Measurements from ENCODE around the gene PMM2.
"Not testable (repeated sequence)": the region's sequence is repeated elsewhere in the genome, so short reads cannot be mapped to it uniquely, and the experiment has no call there.

PMM2 gene

DNA sequence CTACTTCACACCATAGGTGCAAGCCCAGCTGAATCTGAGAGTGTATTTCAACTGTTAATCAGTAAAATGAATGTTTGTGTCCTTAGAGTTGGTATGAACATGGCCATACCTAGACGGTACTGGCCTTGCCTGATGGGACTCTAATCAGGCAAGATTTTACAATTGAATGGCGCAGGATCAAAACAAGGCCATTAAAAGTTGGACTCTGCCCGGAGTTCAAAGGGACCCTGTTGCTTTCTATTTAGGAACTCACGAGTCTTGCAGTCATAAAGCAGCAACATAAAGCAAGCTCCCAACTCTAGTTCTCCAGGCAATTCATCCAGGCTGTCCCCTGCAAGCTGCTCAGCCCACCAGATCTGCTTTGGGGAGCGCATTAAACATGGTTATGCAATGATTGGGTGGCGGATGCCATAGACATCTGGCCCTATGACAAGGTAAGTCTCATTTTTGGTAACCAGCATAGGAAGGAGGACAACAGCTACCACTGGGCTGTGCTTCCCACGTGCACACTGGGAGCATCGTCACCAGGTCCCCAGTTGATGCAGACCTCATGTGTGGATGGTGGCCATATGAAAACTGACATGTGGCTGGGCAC, 9.0 kb upstream of the PMM2 start:
- Histone ChIP-seq H3K4me3 (ENCODE audit: low read length) (no peak overlapping the region), H3K9me3 (ENCODE audit: low read length) (no peaks in the 10 kb centered on the region), H3K36me3 (ENCODE audit: insufficient read depth, low read length) (peaks cover 5% of the 10 kb centered on the region), H2AFZ (ENCODE audit: low read depth, low read length) (no peak overlapping the region), H3K4me1 (ENCODE audit: insufficient read depth, low read length) (no peaks in the 10 kb centered on the region), H3K27me3 (ENCODE audit: insufficient read depth, low read length) (no peaks in the 10 kb centered on the region)

DNA sequence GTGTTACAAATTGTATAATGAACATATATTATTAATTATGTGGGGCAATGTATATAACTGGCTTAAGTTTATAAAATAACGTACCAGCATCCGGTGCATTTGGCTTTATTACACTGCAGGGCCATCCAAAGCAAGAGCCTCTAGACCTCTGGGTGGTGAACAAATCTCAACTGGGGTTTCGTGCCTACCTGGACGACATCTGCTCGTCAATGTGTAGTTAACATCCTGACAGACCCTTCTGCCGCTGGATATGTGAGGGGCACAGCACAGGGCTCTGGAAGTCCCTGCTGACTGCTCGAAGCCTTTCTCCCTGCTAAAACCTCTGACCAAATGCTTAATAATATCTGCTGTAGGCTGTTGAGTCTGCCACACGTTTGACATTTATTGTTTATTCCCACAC, 2.5 kb upstream of the PMM2 start:
- no peak overlapping the region for H2AFZ ChIP-seq (ENCODE audit: low read depth, low read length)
- peaks cover 4% of the 10 kb centered on the region for H3K36me3 ChIP-seq (ENCODE audit: insufficient read depth, low read length)

DNA sequence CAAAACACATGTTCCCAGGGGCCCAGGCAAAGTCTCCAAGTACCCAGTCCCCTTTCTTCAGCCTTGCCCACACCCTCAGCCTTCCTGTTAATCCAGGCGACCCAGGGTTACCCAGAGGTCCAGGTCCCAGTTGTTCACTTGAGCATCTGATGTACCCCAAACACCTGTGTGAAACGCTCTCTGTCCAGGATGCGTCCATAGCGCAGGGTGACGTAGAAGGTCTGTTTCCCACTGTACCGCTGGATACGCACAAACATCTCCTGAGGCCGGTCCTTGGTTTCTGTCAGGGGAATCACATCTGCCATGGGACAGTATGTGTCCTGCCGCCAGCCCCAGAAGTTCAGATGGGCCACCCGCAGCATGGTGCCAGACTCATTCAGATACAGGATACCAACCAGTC, 1.8 kb upstream of the PMM2 start:
- no peaks in the 10 kb centered on the region for H3K9me3 ChIP-seq (ENCODE audit: low read length)
- H3K36me3 ChIP-seq (ENCODE audit: insufficient read depth, low read length): peaks cover 7% of the 10 kb centered on the region
- no peaks in the 10 kb centered on the region for H3K27me3 ChIP-seq (ENCODE audit: insufficient read depth, low read length)
- H3K4me1 ChIP-seq (ENCODE audit: insufficient read depth, low read length): peaks cover 23% of the 10 kb centered on the region
- H3K4me3 ChIP-seq (ENCODE audit: low read length): no peak overlapping the region
- H2AFZ ChIP-seq (ENCODE audit: low read depth, low read length): no peak overlapping the region

More for the DNA sequence above, 2.5 kb upstream of the PMM2 start:
- Histone ChIP-seq H3K4me1 (ENCODE audit: insufficient read depth, low read length) (peaks cover 23% of the 10 kb centered on the region), H3K9me3 (ENCODE audit: low read length) (no peaks in the 10 kb centered on the region), H3K4me3 (ENCODE audit: low read length) (no peak overlapping the region), H3K27me3 (ENCODE audit: insufficient read depth, low read length) (no peaks in the 10 kb centered on the region)

DNA sequence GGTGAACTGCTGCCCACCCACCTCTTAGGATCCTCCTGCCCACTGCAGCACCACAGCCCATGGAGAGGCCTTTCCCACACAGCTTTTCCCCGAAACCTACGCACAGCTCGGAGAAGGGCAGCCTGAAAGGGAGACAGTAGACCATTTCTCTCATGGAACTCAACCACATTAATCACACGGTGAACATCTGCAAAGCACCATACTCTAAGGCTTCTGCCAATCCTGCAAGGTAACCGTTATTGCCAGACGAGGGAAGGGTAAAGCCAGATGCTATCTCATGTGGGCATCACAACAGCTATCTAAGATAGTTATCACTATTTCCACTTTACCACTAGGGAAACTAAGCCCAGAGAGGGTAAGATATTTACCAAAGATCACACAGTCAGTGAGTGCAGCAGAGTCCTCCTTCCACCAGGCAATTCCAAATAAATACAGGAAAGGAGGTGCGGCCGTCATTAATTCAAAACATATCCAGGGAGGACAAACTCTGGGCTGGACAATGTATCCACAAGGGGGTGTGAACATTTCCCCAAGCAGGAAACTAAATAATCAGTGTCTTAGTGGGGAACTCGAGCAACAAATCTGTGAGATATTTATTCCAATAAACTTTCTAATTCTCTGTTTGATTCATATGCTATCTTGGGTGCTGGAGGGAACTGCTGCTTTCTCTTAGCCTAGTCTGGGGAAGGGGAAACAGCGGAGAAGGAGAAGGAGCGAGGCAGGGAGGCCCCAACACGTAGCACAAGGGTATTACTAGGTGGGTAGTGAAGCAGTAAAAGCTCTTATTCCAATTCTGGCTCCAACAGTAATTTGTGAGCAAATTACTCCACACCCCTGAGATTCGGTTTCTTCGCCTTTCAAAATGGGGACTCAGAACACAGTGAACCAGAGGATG, 923 bp upstream of the PMM2 start:
- Histone ChIP-seq H3K36me3 (ENCODE audit: insufficient read depth, low read length) (peaks cover 7% of the 10 kb centered on the region), H3K4me3 (ENCODE audit: low read length) (peak overlapping the region; percentile 92), H3K27me3 (ENCODE audit: insufficient read depth, low read length) (no peaks in the 10 kb centered on the region), H2AFZ (ENCODE audit: low read depth, low read length) (no peak overlapping the region), H3K9me3 (ENCODE audit: low read length) (no peaks in the 10 kb centered on the region), H3K4me1 (ENCODE audit: insufficient read depth, low read length) (peaks cover 23% of the 10 kb centered on the region)

DNA sequence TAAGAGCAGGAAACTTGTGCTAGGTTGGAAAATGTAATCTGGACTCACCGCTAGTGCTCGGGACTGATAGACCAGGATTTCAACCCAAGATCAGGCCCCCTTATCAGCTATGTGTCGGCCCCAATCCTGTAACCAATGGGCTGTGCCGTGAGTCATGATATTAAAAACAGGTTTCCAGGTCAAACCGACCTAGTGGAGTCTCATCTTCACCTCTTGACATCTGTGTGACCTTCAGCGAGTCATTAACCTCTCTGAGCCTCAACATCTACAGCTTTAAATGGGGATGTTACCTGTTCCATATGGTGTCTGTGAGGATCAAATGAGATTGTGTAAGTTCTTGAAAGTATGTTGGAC, 512 bp downstream of the PMM2 start:
- peak overlapping the region; percentile 27 for H2AFZ ChIP-seq (ENCODE audit: low read depth, low read length)

DNA sequence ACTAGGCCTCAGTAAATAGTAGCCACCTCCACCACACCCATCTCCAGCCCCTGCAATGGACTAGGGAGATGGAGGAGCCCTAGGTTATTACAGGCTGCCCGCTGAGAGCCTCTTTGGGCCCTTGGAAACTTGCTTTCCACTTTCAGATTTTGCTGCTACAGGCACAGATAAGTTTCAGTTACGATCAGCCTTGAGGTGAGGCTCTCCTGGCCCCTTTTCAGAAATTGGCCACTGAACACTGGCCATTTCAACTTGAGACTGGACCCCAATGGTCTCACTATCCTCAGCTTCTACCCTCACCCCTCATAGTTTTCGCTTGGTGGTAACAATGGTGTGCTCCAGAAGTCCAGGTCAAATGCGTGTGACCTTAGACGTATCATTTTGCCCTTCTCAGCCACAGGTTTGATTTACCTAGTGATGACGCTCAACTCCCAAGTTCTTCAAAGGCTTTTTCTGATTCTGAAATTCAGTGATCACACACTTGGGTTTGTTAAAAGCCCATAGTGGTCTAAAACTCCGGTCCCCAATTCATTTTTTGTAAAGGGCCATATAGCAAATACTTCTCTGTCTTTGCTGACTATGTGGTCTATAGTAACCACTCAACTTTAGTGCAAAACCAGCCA, 1.0 kb downstream of the PMM2 start:
- H3K4me1 ChIP-seq (ENCODE audit: insufficient read depth, low read length): peaks cover 23% of the 10 kb centered on the region
- no peaks in the 10 kb centered on the region for H3K27me3 ChIP-seq (ENCODE audit: insufficient read depth, low read length)
- H3K9me3 ChIP-seq (ENCODE audit: low read length): no peaks in the 10 kb centered on the region
- no peak overlapping the region for H2AFZ ChIP-seq (ENCODE audit: low read depth, low read length)
- H3K4me3 ChIP-seq (ENCODE audit: low read length): peak overlapping the region; percentile 92
- peaks cover 23% of the 10 kb centered on the region for H3K36me3 ChIP-seq (ENCODE audit: insufficient read depth, low read length)

More for the DNA sequence above, 512 bp downstream of the PMM2 start:
- peaks cover 23% of the 10 kb centered on the region for H3K4me1 ChIP-seq (ENCODE audit: insufficient read depth, low read length)
- H3K27me3 ChIP-seq (ENCODE audit: insufficient read depth, low read length): no peaks in the 10 kb centered on the region
- H3K36me3 ChIP-seq (ENCODE audit: insufficient read depth, low read length): peaks cover 20% of the 10 kb centered on the region
- H3K4me3 ChIP-seq (ENCODE audit: low read length): peak overlapping the region; percentile 92
- no peaks in the 10 kb centered on the region for H3K9me3 ChIP-seq (ENCODE audit: low read length)

DNA sequence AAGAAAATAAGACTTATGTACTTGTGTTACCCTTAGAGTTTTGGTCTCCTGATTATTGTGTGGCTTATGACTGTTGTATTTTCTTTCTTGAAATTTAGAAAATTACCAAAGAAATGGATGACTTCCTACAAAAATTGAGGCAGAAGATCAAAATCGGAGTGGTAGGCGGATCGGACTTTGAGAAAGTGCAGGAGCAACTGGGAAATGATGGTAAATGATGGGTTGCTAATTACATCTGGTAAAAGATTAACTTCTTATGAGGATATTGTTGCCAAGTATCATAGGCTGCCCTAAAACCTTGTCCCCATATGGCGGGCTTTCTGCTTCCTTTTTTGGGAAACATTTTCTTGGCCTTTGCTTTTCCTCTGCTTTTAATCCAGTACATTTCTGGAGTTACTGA, 4.1 kb downstream of the PMM2 start:
- Histone ChIP-seq H3K4me3 (ENCODE audit: low read length) (no peak overlapping the region), H3K9me3 (ENCODE audit: low read length) (no peaks in the 10 kb centered on the region), H2AFZ (ENCODE audit: low read depth, low read length) (no peak overlapping the region), H3K36me3 (ENCODE audit: insufficient read depth, low read length) (peaks cover 39% of the 10 kb centered on the region), H3K4me1 (ENCODE audit: insufficient read depth, low read length) (peaks cover 16% of the 10 kb centered on the region), H3K27me3 (ENCODE audit: insufficient read depth, low read length) (no peaks in the 10 kb centered on the region)

DNA sequence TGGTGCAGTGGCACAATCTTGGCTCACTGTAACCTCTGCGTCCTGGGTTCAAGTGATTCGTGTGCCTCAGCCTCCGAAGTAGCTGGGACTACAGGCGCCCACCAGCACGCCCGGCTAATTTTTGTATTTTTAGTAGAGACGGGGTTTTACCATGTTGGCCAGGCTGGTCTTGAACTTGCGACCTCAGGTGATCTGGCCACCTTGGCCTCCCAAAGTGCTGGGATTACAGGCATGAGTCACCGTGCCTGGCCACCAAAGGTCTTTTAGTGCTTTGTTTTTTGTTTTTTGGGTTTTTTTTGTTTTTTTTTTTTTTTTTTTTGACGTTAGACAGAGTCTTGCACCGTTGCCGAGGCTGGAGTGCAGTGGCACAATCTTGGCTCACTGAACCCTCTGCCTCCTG, 6.1 kb downstream of the PMM2 start:
- H2AFZ ChIP-seq (ENCODE audit: low read depth, low read length); H3K9me3 ChIP-seq (ENCODE audit: low read length); H3K27me3 ChIP-seq (ENCODE audit: insufficient read depth, low read length); H3K4me3 ChIP-seq (ENCODE audit: low read length); H3K4me1 ChIP-seq (ENCODE audit: insufficient read depth, low read length): not testable (repeated sequence)
- peaks cover 55% of the 10 kb centered on the region for H3K36me3 ChIP-seq (ENCODE audit: insufficient read depth, low read length)

DNA sequence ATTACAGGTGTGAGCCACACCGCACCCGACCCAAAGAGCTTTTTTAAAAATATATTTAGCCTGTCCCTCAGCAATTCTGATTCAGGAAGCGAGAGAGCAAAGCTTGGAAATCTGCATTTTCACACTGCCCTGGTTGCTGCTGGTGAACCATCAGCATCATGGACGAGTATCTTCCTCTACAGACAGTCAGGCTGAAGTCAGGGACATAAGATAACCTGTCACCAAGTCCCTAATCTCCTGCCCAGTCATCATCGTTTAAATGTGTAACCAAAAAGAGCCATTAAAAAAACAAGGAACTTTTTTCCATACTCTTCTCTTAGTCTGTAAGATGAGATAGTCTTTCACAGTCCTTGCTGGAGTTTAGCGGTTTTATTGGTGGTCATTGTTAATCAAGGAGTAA, 6.7 kb downstream of the PMM2 start:
- H3K9me3 ChIP-seq (ENCODE audit: low read length): no peaks in the 10 kb centered on the region
- H3K4me3 ChIP-seq (ENCODE audit: low read length): no peak overlapping the region
- H3K36me3 ChIP-seq (ENCODE audit: insufficient read depth, low read length): peaks cover 61% of the 10 kb centered on the region
- H3K27me3 ChIP-seq (ENCODE audit: insufficient read depth, low read length): no peaks in the 10 kb centered on the region
- no peaks in the 10 kb centered on the region for H3K4me1 ChIP-seq (ENCODE audit: insufficient read depth, low read length)
- H2AFZ ChIP-seq (ENCODE audit: low read depth, low read length): no peak overlapping the region

DNA sequence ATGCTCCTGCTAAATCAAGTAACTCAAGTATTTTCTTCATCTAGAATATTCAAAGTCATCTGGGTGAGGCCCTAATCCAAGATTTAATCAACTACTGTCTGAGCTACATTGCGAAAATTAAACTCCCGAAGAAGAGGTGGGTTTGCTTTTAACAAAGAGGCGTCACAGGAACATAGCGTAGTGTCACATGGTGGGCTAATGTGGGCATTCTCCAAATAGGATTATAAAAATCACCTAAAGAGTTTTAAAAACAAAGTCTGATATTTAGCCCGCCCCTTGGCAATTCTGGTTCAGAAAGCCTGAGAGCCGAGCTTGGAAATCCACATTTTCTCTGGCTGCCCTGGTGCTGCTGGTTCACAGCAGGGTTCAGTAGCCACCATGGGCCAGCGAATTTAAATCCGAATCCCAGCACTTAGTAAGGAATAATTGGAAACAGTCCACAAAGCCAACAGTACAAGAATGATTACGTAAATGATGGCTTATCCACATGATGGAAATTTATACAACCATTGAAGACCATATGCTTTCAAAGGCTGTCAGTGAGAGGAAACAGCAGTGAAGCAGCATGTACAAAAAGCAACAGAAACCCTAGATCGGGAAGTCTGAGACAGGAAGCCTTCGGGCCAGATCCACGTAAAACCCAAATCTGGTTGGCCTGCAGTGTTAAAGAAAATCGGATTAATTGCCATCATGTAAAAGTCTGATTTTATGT, 8.8 kb downstream of the PMM2 start:
- Histone ChIP-seq H3K4me3 (ENCODE audit: low read length) (no peak overlapping the region), H3K9me3 (ENCODE audit: low read length) (no peaks in the 10 kb centered on the region), H3K4me1 (ENCODE audit: insufficient read depth, low read length) (no peaks in the 10 kb centered on the region), H2AFZ (ENCODE audit: low read depth, low read length) (no peak overlapping the region), H3K27me3 (ENCODE audit: insufficient read depth, low read length) (no peaks in the 10 kb centered on the region), H3K36me3 (ENCODE audit: insufficient read depth, low read length) (peaks cover 74% of the 10 kb centered on the region)

DNA sequence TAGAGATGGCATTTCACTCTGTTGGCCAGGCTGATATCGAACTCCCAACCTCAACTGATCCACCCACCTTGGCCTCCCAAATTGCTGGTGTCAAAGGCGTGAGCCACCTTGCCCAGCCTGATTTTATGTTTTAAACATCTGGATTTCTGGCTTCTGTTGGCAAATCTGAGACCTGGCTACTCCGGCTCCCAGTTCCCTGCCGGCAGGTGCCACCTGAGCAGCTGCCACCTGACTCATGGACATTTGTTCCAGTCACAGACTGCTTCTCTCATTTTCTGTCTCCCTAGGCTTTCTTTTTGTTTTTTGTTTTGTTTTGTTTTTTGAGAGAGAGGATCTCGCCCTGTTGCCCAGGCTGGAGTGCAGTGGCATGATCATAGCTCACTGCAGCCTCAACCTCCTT, 9.6 kb downstream of the PMM2 start:
- Histone ChIP-seq H3K36me3 (ENCODE audit: insufficient read depth, low read length) (peaks cover 77% of the 10 kb centered on the region), H2AFZ (ENCODE audit: low read depth, low read length) (no peak overlapping the region), H3K27me3 (ENCODE audit: insufficient read depth, low read length) (no peaks in the 10 kb centered on the region), H3K4me3 (ENCODE audit: low read length) (no peak overlapping the region), H3K4me1 (ENCODE audit: insufficient read depth, low read length) (no peaks in the 10 kb centered on the region), H3K9me3 (ENCODE audit: low read length) (no peaks in the 10 kb centered on the region)

DNA sequence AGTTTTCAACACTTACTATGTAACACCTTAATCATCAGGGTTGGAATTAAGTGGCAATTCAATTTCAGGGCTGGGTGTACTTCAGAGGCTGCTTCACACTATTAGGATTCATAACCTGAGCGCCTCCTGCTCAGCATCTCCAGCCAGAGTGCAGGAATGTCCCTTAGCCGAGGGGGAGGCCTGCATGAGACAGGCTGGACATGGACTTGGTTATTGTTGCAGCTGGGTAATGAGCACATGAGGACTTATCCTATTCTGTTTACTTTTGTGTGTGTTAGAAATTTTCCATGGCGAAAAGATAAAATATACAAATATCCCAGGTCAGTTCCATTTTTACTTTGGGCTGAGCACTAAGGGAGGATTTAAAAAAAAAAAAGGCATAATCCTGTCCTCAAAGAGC, 10.4 kb downstream of the PMM2 start:
- Histone ChIP-seq H2AFZ (ENCODE audit: low read depth, low read length) (no peak overlapping the region), H3K36me3 (ENCODE audit: insufficient read depth, low read length) (peaks cover 78% of the 10 kb centered on the region), H3K27me3 (ENCODE audit: insufficient read depth, low read length) (no peaks in the 10 kb centered on the region), H3K4me1 (ENCODE audit: insufficient read depth, low read length) (no peaks in the 10 kb centered on the region), H3K4me3 (ENCODE audit: low read length) (no peak overlapping the region), H3K9me3 (ENCODE audit: low read length) (no peaks in the 10 kb centered on the region)

All from neuron (in vitro differentiated cells).